ENCODE data around the gene MTUS2.

DNA sequence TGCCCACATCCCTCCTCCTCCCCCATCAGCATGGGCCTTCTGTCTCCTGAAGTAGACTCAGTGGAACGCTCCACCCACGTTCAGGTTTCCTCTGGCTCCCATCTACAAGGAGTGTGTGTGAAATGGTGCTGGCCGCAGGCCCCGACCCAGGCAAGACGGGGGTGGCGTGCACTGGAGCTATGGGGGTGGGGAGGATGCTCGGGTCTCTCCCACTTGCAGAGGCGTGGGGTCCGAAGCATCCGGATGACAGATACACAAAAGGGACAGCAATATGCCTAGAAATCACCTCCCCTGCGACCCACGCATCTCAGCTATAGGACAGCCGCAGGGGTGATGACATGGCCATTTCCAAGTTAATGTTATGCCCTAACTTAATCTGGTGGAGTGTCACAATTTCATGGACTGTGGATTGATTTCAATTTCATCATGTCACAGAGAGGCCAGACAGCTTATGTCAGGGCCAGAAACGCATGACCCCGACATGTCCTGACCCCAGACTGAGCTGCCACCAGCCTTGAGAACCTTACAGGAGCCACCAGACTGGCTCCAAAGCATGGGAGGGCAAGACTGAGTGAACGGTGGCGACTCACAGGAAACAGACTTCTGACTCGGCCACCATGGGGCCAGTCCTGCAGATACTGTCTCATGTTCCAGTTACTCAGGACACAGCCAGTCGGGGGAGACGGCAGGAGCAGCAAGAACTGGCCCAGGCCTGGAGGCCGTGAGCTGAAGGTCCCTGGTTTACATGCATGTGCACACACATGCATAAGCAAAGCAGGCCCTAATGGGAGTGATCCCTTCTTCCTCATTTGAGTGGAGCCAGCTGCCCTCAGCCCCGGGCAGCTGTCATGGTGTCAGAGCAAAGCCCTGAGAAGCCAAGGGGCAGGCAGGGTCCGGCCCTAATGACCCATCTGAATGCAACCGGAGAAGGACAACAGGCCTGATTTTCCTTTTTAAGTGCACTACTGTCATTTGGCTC lies 693.2 kb downstream of the MTUS2 start:
- TF ChIP-seq, protein P1, sequence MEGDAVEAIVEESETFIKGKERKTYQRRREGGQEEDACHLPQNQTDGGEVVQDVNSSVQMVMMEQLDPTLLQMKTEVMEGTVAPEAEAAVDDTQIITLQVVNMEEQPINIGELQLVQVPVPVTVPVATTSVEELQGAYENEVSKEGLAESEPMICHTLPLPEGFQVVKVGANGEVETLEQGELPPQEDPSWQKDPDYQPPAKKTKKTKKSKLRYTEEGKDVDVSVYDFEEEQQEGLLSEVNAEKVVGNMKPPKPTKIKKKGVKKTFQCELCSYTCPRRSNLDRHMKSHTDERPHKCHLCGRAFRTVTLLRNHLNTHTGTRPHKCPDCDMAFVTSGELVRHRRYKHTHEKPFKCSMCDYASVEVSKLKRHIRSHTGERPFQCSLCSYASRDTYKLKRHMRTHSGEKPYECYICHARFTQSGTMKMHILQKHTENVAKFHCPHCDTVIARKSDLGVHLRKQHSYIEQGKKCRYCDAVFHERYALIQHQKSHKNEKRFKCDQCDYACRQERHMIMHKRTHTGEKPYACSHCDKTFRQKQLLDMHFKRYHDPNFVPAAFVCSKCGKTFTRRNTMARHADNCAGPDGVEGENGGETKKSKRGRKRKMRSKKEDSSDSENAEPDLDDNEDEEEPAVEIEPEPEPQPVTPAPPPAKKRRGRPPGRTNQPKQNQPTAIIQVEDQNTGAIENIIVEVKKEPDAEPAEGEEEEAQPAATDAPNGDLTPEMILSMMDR (IDR thresholded peaks at IDR 0.05; ENCODE audit: low read depth, low read length, missing input control) = no peak
- TF ChIP-seq, protein P2, sequence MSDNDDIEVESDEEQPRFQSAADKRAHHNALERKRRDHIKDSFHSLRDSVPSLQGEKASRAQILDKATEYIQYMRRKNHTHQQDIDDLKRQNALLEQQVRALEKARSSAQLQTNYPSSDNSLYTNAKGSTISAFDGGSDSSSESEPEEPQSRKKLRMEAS (IDR thresholded peaks at IDR 0.05) = no peak
